HG02970 (cell line): ENCODE measurements around the gene ANKRD40.

ENCODE experiments used
- ATAC-seq: cut with Tn5 transposase; IDR thresholded peaks from one replicate; pipeline ENCODE4 v1.9.1; 2021; ENCODE audit warnings: mild to moderate bottlenecking, moderate library complexity, moderate number of reproducible peaks; ENCODE audit not compliant: unreplicated experiment, low FRiP score

Gene ANKRD40

GRCh38 chr17:50672831-50673551 lies 34.7 kb downstream of the ANKRD40 start:
- no peak for ATAC-seq

DNA sequence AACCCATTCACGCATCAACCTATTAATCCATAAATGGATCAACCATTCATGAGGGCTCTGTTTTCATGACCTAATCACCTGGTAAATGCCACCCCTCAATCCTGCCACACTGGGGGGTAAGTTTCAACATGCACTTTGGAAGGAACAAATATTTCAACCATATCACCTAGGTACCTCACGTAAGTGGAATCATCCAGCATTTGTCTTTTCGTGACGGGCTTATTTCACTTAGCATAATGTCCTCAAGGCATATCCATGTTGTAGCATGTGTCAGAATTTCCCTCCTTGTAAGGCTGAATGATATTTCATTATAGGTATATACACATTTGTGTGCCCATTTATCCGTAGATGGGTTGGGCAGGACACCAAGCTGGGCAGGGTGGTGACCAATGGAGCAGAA lies 35.6 kb downstream of the ANKRD40 start:
- ATAC-seq = no peak

DNA sequence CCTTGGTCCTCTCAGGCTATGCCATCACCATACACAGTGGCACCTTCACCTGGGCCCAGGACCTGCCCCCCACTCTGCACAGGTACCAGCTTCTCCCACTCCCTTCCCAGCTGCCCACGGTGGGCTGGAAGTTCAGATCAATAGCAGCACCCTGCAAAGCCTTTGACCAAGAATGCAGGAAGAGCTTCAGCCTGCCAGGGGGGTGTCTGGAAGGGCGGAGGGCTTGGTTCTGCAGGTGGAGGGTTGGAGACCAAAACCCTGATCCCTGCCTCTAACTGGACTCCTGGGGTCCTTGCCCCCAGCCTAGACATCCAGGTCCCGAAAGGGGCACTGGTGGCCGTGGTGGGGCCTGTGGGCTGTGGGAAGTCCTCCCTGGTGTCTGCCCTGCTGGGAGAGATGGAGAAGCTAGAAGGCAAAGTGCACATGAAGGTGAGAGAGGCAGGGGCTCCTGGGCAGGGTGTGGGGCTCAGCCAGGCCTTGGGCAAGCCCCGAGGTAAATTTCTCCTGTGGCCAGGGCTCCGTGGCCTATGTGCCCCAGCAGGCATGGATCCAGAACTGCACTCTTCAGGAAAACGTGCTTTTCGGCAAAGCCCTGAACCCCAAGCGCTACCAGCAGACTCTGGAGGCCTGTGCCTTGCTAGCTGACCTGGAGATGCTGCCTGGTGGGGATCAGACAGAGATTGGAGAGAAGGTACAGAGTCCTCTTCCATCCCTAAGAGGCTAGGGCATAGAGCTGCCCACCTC lies 38.7 kb downstream of the ANKRD40 start:
- ATAC-seq = no peak

DNA sequence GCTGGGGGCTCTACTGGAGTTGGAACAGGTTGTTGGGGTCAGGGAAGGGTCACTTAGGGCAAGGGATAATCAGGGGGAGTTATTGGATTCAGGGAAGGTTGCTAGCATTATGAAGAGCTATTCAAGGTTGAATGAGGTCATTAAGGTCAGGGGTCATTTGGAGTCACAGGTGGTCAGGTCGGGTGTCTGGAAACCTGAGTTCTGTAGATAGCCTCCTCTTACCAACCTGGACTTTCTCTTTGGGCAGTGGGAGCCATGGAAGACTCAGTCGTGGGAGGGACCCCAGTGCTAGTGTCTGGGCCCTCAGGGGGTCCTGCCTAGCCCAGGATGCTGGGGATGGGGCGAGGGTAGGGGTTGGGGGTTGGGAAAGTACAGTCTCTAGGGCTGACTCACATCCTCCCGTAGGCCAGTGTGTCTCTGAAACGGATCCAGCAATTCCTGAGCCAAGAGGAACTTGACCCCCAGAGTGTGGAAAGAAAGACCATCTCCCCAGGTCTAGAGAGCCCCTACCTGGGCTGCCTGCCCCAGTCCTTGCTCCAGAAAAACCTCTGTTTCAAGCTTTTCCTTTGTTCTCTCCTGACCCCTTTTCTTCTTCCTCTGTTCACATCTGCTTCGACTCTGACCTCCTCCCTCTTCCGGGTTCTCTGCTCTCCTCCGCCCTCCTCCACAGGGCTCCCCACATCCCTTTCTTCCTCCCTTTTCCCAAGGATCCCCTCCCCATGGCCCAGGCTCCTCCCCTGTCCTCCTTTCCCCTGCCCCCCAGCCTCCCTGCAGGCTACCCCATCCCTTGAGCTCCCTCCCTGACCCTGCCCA lies 39.5 kb downstream of the ANKRD40 start:
- ATAC-seq = no peak

- no peak for ATAC-seq
Observed at GRCh38 chr17:50667259-50668024, 40.3 kb downstream of the ANKRD40 start.

DNA sequence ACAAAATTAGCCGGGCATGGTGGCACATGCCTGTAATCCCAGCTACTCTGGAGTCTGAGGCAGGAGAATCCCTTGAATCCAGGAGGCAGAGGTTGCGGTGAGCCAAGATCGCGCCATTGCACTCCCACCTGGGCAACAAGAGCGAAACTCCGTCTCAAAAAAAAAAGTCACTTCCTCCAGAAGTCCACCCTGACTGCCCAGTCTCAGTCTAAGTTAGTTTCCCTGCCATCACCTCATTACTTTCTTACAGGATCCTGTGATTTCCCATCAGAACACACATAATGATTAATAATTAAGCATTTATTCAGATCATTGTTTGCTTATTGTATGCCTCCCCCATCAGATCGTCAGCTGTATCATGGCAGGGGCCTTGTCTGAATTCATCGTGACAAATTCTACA lies 41.4 kb downstream of the ANKRD40 start:
- ATAC-seq = no peak

DNA sequence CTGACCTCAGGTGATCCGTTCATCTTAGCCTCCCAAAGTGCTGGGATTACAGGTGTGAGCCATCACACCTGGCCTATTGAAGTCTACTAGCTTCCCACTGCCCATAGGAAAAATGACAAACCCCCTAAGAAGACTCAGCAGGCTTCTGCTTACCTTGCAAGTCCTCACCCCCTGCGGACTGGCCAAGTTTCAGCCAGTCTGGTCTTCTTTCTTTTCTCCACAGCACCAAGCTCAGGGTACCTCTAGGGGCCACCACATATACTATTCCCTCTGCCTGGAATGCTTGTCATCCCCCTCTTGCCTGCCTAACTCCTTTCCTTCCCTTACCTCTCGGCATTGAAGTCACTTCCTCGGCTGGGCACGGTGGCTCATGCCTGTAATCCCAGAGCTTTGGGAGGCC lies 41.9 kb downstream of the ANKRD40 start:
- ATAC-seq = no peak

- no peak for ATAC-seq
Observed at GRCh38 chr17:50664788-50665458, 42.8 kb downstream of the ANKRD40 start.

- no peak for ATAC-seq
Observed at GRCh38 chr17:50663812-50664374, 43.8 kb downstream of the ANKRD40 start.

GRCh38 chr17:50662632-50663225 lies 45.0 kb downstream of the ANKRD40 start:
- no peak for ATAC-seq

- no peak for ATAC-seq
Observed at GRCh38 chr17:50661795-50662391, 45.8 kb downstream of the ANKRD40 start.

- ATAC-seq = no peak
Observed at GRCh38 chr17:50661348-50661747, 46.4 kb downstream of the ANKRD40 start.

DNA sequence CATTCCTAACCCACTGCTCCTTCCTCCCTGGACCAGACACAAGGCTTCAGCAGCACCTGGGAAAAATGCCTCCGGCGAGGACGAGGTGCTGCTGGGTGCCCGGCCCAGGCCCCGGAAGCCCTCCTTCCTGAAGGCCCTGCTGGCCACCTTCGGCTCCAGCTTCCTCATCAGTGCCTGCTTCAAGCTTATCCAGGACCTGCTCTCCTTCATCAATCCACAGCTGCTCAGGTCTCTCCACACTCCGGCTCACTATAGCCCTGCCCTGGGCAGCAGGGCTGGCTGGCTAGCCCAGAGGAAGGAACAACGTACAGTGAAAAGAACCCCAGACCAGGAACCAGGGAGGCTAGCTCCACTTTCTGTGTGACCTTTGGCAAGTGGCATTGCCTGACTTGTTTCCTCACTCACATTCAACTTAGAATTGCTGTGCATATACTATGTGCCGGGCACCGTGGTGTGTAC lies 46.8 kb downstream of the ANKRD40 start:
- ATAC-seq = no peak

DNA sequence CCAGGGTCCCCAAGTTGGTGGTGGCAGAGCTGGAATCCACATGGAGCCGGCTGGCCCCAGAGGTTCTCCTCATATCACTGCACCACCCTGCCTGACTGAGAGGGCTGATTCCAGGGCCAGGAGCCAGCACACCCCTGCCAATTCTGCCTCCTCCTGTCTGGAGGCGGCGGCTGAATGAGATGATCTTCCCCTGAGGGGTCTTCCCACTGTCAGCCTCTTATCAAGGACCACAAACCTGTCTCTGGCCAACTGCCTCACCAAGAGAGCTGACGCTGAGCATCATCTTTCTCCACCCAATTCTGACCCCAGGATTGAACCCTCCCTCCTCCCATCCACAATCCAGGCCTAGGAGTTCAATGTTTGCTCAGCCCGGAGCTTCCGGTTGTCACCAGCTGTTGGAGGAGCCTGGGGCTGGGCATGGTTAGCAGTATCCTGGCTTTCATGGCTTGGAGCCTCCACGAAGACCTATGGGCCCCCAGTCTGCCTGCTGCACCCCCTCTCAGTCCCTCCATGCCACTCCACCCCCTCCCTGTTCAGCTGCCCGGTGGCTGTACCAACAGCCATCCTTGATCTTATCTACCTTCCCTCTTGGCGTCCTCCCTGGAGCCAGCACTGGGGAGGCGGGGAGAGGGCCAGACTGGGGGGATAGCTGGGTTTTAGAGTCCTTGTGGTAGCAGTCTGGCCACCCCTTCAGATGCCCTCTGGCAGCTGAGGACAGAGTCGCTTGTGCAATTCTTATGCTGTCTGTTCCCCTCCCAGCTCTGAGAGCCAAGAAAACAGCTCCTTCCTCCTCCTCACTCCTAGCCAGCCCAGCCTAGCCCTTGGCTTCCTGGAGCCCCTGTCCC lies 47.5 kb downstream of the ANKRD40 start:
- ATAC-seq = no peak

- ATAC-seq = no peak
Observed at GRCh38 chr17:50659179-50659578, 48.5 kb downstream of the ANKRD40 start.

GRCh38 chr17:50658616-50659015 lies 49.1 kb downstream of the ANKRD40 start:
- no peak for ATAC-seq

DNA sequence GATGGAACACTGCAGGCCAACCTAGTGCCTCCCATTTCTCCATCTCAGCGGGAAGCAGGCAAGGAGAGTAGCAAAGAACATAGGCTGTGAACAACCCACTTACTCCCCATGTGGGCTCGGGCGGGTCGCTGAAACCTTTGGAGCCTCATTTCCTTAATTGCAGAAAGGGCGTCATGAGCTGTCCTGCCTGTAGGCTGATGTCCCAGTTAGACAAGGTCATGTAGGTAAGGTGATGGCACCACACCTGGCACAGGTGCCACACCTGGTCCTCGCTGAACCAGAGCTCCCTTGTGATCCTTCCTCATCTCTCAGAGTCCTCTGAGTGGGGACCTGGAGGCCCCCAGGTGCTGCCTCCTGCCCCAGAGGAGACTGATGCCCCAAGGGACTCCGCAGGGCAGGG lies 50.1 kb downstream of the ANKRD40 start:
- ATAC-seq = no peak

DNA sequence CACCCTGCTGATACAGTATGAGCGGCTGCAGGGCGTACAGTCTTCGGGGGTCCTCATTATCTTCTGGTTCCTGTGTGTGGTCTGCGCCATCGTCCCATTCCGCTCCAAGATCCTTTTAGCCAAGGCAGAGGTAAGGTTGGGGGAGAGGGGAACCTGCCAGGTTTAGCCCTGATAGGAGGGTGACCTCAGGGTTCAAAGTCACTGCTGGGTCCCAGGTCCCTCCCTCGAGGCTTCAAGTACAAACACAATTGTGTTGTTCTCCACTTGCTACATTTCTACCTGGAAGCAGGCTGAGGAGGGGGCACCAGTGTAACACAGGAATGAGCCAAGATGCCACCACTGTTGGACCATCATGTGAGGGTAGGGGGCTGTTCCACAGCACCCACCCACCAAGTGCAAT lies 50.7 kb downstream of the ANKRD40 start:
- ATAC-seq = no peak
